Activated T-cell treated with anti-CD3 and anti-CD28 coated beads for 1 hour (primary cell): ENCODE data around the gene CPXM2.

Experiments used
- DNase-seq: peaks from one replicate; pipeline ENCODE4 v3.0.0-alpha.2; 2020; ENCODE audit warnings: low read depth

CPXM2 gene

GRCh38 chr10:123891144-123892071 is at the start of gene CPXM2:
Gene CPXM2 (minus strand): TSS chr10:123891807. CDS start chr10:123891659, 148 bp downstream.
- DNase-seq, result no peak

- DNase-seq, result no peak
Observed at GRCh38 chr10:123939591-123939990, 48.0 kb upstream of the CPXM2 start.

GRCh38 chr10:123938890-123939289 is 47.3 kb upstream of the CPXM2 start:
- DNase-seq, result no peak

- DNase-seq, result no peak
Observed at GRCh38 chr10:123936426-123936825, 44.8 kb upstream of the CPXM2 start.

- no peak for DNase-seq
Observed at GRCh38 chr10:123935680-123936079, 44.1 kb upstream of the CPXM2 start.

GRCh38 chr10:123934846-123935245 is 43.2 kb upstream of the CPXM2 start:
- DNase-seq, result no peak

- no peak for DNase-seq
Observed at GRCh38 chr10:123930340-123931001, 38.9 kb upstream of the CPXM2 start.

GRCh38 chr10:123929791-123930190 is 38.2 kb upstream of the CPXM2 start:
- DNase-seq, result no peak

- no peak for DNase-seq
Observed at GRCh38 chr10:123928427-123928826, 36.8 kb upstream of the CPXM2 start.

GRCh38 chr10:123926401-123927264 is 35.0 kb upstream of the CPXM2 start:
- DNase-seq, result no peak

GRCh38 chr10:123922126-123922525 is 30.5 kb upstream of the CPXM2 start:
- DNase-seq, result no peak

GRCh38 chr10:123916775-123917174 is 25.2 kb upstream of the CPXM2 start:
- no peak for DNase-seq

- no peak for DNase-seq
Observed at GRCh38 chr10:123913688-123914268, 22.2 kb upstream of the CPXM2 start.

- DNase-seq, result no peak
Observed at GRCh38 chr10:123912871-123913270, 21.3 kb upstream of the CPXM2 start.

- no peak for DNase-seq
Observed at GRCh38 chr10:123912466-123912865, 20.9 kb upstream of the CPXM2 start.

GRCh38 chr10:123911866-123912265 is 20.3 kb upstream of the CPXM2 start:
- DNase-seq, result no peak

- DNase-seq, result no peak
Observed at GRCh38 chr10:123909866-123910265, 18.3 kb upstream of the CPXM2 start.

- DNase-seq, result no peak
Observed at GRCh38 chr10:123909426-123909825, 17.8 kb upstream of the CPXM2 start.

GRCh38 chr10:123908379-123908778 is 16.8 kb upstream of the CPXM2 start:
- DNase-seq, result no peak

GRCh38 chr10:123906884-123907652 is 15.5 kb upstream of the CPXM2 start:
- no peak for DNase-seq

- no peak for DNase-seq
Observed at GRCh38 chr10:123906296-123906695, 14.7 kb upstream of the CPXM2 start.
